ENCODE measurements around the gene TRMT44.

TRMT44 gene

GRCh38 chr4:8459867-8460445 is 19.4 kb downstream of the TRMT44 start:
- H4K12ac ChIP-seq (ENCODE audit: low read depth, low read length) = no peak overlapping the region
- WGBS (ENCODE audit: extremely low coverage, insufficient coverage, insufficient read length) = no CpG with 5 or more reads among the region's 8 CpGs

GRCh38 chr4:8461086-8461485 is 20.5 kb downstream of the TRMT44 start:
- Histone ChIP-seq H3K9ac (ENCODE audit: low read length) (no peak overlapping the region), H3K79me1 (ENCODE audit: low read length) (peaks cover 4% of the 10 kb centered on the region), H3K23ac (ENCODE audit: low read length) (no peak overlapping the region), H2BK120ac (ENCODE audit: insufficient read depth, low read length, poor library complexity) (no peak overlapping the region), H3K79me2 (ENCODE audit: control insufficient read depth, insufficient read depth, low read length, poor library complexity) (no peaks in the 10 kb centered on the region), H3K27me3 (ENCODE audit: insufficient read depth, low read length) (no peaks in the 10 kb centered on the region), H3K18ac (ENCODE audit: low read length) (no peak overlapping the region), H4K8ac (ENCODE audit: low read depth, low read length) (no peak overlapping the region), H3K9me3 (ENCODE audit: insufficient read depth, low read depth, low read length) (no peaks in the 10 kb centered on the region), H3K4me3 (ENCODE audit: low read depth, low read length) (no peak overlapping the region), H4K91ac (ENCODE audit: low read depth, low read length) (no peak overlapping the region), H3K27ac (ENCODE audit: low read depth, low read length) (peak overlapping the region; percentile 27), H3K4me1 (ENCODE audit: control insufficient read depth in 1 of 2, insufficient read depth in 2 of 2, low read length in 2 of 2) (peaks cover 2 to 8% of the 10 kb centered on the region in 2 experiments), H2BK5ac (ENCODE audit: low read depth, low read length, poor library complexity) (no peak overlapping the region), H2AK5ac (ENCODE audit: low read length) (no peak overlapping the region), H3K14ac (ENCODE audit: low read length) (no peak overlapping the region), H2BK12ac (ENCODE audit: low read length) (no peak overlapping the region), H3K36me3 (ENCODE audit: control insufficient read depth in 1 of 2, insufficient read depth in 2 of 2, low read length in 2 of 2) (peaks cover 14 to 24% of the 10 kb centered on the region in 2 experiments), H3K4me2 (ENCODE audit: low read length) (no peak overlapping the region), H2AFZ (ENCODE audit: insufficient read depth, low read length, poor library complexity) (no peak overlapping the region), H3K4ac (ENCODE audit: low read depth, low read length) (no peak overlapping the region), H4K12ac (ENCODE audit: low read depth, low read length) (no peak overlapping the region)
- peak; percentile 82 to 94 for DNase-seq
- whole genome bisulfite sequencing (ENCODE audit: extremely low coverage, insufficient coverage, insufficient read length) = no CpG with 5 or more reads among the region's 6 CpGs

More at GRCh38 chr4:8459867-8460445, 19.4 kb downstream of the TRMT44 start:
- peak; percentile 93 to 98 for DNase-seq
- Histone ChIP-seq H2BK120ac (ENCODE audit: insufficient read depth, low read length, poor library complexity) (peak overlapping the region; percentile 41), H3K9ac (ENCODE audit: low read length) (no peak overlapping the region), H4K91ac (ENCODE audit: low read depth, low read length) (no peak overlapping the region), H2AK5ac (ENCODE audit: low read length) (no peak overlapping the region), H3K27me3 (ENCODE audit: insufficient read depth, low read length) (no peaks in the 10 kb centered on the region), H2BK12ac (ENCODE audit: low read length) (no peak overlapping the region), H3K4ac (ENCODE audit: low read depth, low read length) (no peak overlapping the region), H2BK5ac (ENCODE audit: low read depth, low read length, poor library complexity) (no peak overlapping the region), H4K8ac (ENCODE audit: low read depth, low read length) (no peak overlapping the region), H3K14ac (ENCODE audit: low read length) (no peak overlapping the region), H3K4me1 (ENCODE audit: control insufficient read depth in 1 of 2, insufficient read depth in 2 of 2, low read length in 2 of 2) (peaks cover 2 to 7% of the 10 kb centered on the region in 2 experiments), H3K23ac (ENCODE audit: low read length) (no peak overlapping the region), H2AFZ (ENCODE audit: insufficient read depth, low read length, poor library complexity) (no peak overlapping the region), H3K79me1 (ENCODE audit: low read length) (peaks cover 4% of the 10 kb centered on the region), H3K79me2 (ENCODE audit: control insufficient read depth, insufficient read depth, low read length, poor library complexity) (no peaks in the 10 kb centered on the region), H3K4me3 (ENCODE audit: low read depth, low read length) (no peak overlapping the region), H3K18ac (ENCODE audit: low read length) (peak overlapping the region; percentile 73), H3K4me2 (ENCODE audit: low read length) (no peak overlapping the region), H3K9me3 (ENCODE audit: insufficient read depth, low read depth, low read length) (no peaks in the 10 kb centered on the region), H3K27ac (ENCODE audit: low read depth, low read length) (no peak overlapping the region), H3K36me3 (ENCODE audit: control insufficient read depth in 1 of 2, insufficient read depth in 2 of 2, low read length in 2 of 2) (peaks cover 9 to 19% of the 10 kb centered on the region in 2 experiments)

- H2BK120ac ChIP-seq (ENCODE audit: insufficient read depth, low read length, poor library complexity) = no peak overlapping the region
- no peak overlapping the region for H4K91ac ChIP-seq (ENCODE audit: low read depth, low read length)
- no CpG with 5 or more reads among the region's 6 CpGs for WGBS (ENCODE audit: extremely low coverage, insufficient coverage, insufficient read length)
Measured at GRCh38 chr4:8461616-8462015, 21.0 kb downstream of the TRMT44 start.

GRCh38 chr4:8463811-8464210 is 23.2 kb downstream of the TRMT44 start:
- no peak overlapping the region for H3K14ac ChIP-seq (ENCODE audit: low read length)
- H4K91ac ChIP-seq (ENCODE audit: low read depth, low read length) = no peak overlapping the region
- peaks cover 5% of the 10 kb centered on the region for H3K79me1 ChIP-seq (ENCODE audit: low read length)
- no peak overlapping the region for H2BK120ac ChIP-seq (ENCODE audit: insufficient read depth, low read length, poor library complexity)
- H3K79me2 ChIP-seq (ENCODE audit: control insufficient read depth, insufficient read depth, low read length, poor library complexity) = no peaks in the 10 kb centered on the region
- H2BK12ac ChIP-seq (ENCODE audit: low read length) = no peak overlapping the region
- H3K4ac ChIP-seq (ENCODE audit: low read depth, low read length) = no peak overlapping the region
- no peak overlapping the region for H2AK5ac ChIP-seq (ENCODE audit: low read length)
- H3K23ac ChIP-seq (ENCODE audit: low read length) = no peak overlapping the region
- no peak overlapping the region for H3K27ac ChIP-seq (ENCODE audit: low read depth, low read length)
- H3K18ac ChIP-seq (ENCODE audit: low read length) = no peak overlapping the region
- H3K4me3 ChIP-seq (ENCODE audit: low read depth, low read length) = no peak overlapping the region
- no CpG with 5 or more reads among the region's 9 CpGs for WGBS (ENCODE audit: extremely low coverage, insufficient coverage, insufficient read length)
- no peak overlapping the region for H3K9ac ChIP-seq (ENCODE audit: low read length)
- no peak overlapping the region for H3K4me2 ChIP-seq (ENCODE audit: low read length)
- no peak overlapping the region for H2BK5ac ChIP-seq (ENCODE audit: low read depth, low read length, poor library complexity)
- peaks cover 2 to 8% of the 10 kb centered on the region in 2 experiments for H3K4me1 ChIP-seq (ENCODE audit: control insufficient read depth in 1 of 2, insufficient read depth in 2 of 2, low read length in 2 of 2)
- no peaks in the 10 kb centered on the region for H3K9me3 ChIP-seq (ENCODE audit: insufficient read depth, low read depth, low read length)
- DNase-seq = peak; percentile 80 to 91
- H4K8ac ChIP-seq (ENCODE audit: low read depth, low read length) = no peak overlapping the region
- H4K12ac ChIP-seq (ENCODE audit: low read depth, low read length) = no peak overlapping the region
- no peaks in the 10 kb centered on the region for H3K27me3 ChIP-seq (ENCODE audit: insufficient read depth, low read length)
- no peak overlapping the region for H2AFZ ChIP-seq (ENCODE audit: insufficient read depth, low read length, poor library complexity)
- peaks cover 23 to 35% of the 10 kb centered on the region in 2 experiments for H3K36me3 ChIP-seq (ENCODE audit: control insufficient read depth in 1 of 2, insufficient read depth in 2 of 2, low read length in 2 of 2)

More at GRCh38 chr4:8461616-8462015, 21.0 kb downstream of the TRMT44 start:
- H3K4me2 ChIP-seq (ENCODE audit: low read length) = no peak overlapping the region
- no peaks in the 10 kb centered on the region for H3K27me3 ChIP-seq (ENCODE audit: insufficient read depth, low read length)
- no peak overlapping the region for H3K14ac ChIP-seq (ENCODE audit: low read length)
- no peak overlapping the region for H2BK5ac ChIP-seq (ENCODE audit: low read depth, low read length, poor library complexity)
- no peak overlapping the region for H2AK5ac ChIP-seq (ENCODE audit: low read length)
- H3K79me1 ChIP-seq (ENCODE audit: low read length) = peaks cover 5% of the 10 kb centered on the region
- H3K18ac ChIP-seq (ENCODE audit: low read length) = no peak overlapping the region
- no peak overlapping the region for H4K12ac ChIP-seq (ENCODE audit: low read depth, low read length)
- no peaks in the 10 kb centered on the region for H3K9me3 ChIP-seq (ENCODE audit: insufficient read depth, low read depth, low read length)
- H3K36me3 ChIP-seq (ENCODE audit: control insufficient read depth in 1 of 2, insufficient read depth in 2 of 2, low read length in 2 of 2) = peaks cover 18 to 27% of the 10 kb centered on the region in 2 experiments
- H3K27ac ChIP-seq (ENCODE audit: low read depth, low read length) = peak overlapping the region; percentile 27
- no peak overlapping the region for H2BK12ac ChIP-seq (ENCODE audit: low read length)
- peaks cover 2 to 8% of the 10 kb centered on the region in 2 experiments for H3K4me1 ChIP-seq (ENCODE audit: control insufficient read depth in 1 of 2, insufficient read depth in 2 of 2, low read length in 2 of 2)
- no peak overlapping the region for H3K9ac ChIP-seq (ENCODE audit: low read length)
- no peaks in the 10 kb centered on the region for H3K79me2 ChIP-seq (ENCODE audit: control insufficient read depth, insufficient read depth, low read length, poor library complexity)
- H2AFZ ChIP-seq (ENCODE audit: insufficient read depth, low read length, poor library complexity) = no peak overlapping the region
- H4K8ac ChIP-seq (ENCODE audit: low read depth, low read length) = no peak overlapping the region
- no peak overlapping the region for H3K23ac ChIP-seq (ENCODE audit: low read length)
- H3K4me3 ChIP-seq (ENCODE audit: low read depth, low read length) = no peak overlapping the region
- H3K4ac ChIP-seq (ENCODE audit: low read depth, low read length) = no peak overlapping the region
- DNase-seq = no peak

Data from trophoblast cell (in vitro differentiated cells and primary cell).